Measurements from ENCODE around the gene RCAN3.
A peak's percentile ranks its signal among the peaks of the same experiment; 100 is the strongest.
"Not testable (repeated sequence)": the region's sequence is repeated elsewhere in the genome, so short reads cannot be mapped to it uniquely, and the experiment has no call there.

The RCAN3 gene
- total RNA-seq = 58.5 to 342 (median 136) reads per million in 4 experiments

DNA sequence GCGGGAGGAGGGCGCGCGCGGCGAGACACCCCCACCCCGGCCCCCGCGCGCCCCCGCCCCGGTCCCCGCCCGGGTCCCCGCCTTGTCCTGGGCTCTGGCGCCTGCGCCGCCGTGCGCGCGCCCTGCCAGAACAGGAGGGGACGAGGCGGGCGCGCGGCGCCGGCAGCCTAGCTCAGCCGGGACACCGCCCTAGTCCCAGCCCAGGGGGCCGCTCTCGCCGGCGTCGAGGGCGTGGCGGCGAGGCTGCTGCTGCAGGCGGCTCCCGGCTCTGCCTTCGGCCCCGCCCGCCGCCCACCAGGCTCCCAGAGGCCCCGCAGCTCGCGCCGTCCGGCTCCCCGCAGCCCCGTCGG, at the start of gene RCAN3:
TSS of gene RCAN3 (plus strand) at position 128 of the 350 bp plus-strand sequence. CDS start 11,537 bp downstream, outside the sequence.
- DNase-seq = peak; percentile 71

DNA sequence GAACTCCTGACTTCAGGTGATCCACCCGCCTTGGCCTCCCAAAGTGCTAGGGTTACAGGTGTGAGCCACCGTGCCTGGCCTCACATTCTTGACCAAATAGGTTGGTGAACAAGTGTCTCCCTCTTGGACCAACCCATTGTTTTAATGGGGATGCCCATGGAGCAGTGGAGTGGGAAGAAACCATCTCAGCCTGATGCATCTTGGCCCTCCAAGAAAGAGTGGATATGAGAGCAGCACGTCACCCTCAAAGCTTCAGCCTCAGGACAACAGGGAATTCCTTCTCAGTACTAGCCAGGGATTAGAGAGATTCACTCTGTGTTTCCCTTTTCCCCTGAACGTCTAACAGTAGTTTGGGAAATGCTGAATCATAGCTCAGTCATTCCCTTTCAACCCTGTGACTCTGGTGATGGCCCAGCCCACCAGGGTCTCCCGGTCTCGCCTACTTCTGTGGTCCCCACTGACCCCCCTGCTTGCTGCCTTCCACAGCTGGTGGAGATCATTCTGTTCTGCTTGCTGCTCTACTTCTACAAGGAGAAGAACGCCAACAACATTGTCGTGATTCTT, 49.6 kb upstream of the RCAN3 start:
- no peak for DNase-seq

DNA sequence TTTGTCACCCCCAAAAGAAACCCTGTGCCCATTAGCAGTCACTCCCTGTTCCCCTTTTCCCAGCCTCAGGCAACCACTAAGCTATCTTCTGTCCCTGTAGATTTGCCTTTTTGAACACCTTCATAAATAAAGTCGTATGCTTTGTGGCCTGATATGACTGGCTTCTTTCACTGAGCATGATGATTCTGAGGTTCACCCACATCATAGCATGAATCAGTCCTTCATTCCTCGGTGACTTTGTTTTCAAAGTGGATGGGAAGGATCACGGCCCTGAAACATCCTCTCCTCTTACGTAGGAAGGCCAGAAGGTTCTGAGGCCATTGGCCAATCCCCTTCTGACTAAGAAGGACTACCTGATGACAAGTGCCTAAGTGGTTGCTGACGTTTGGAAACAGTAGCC, 48.0 kb upstream of the RCAN3 start:
- DNase-seq = no peak

DNA sequence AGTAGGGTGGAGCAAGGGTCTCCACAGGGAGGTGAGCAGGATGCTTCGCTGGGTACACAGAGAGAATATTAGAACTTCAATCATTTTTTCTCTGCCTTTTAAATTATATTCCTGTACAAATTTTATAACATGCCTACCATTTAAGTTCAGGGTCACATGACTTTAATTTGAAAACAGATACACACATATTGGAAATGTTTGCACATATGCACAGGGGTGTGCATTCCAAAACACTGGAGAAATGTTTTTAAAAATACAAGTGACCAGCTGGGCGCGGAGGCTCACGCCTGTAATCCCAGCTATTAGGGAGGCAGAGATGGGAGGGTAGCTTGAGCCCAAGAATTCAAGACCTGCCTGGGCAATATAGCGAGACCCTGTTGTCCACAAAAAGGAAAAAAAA, 47.4 kb upstream of the RCAN3 start:
- no peak for DNase-seq

DNA sequence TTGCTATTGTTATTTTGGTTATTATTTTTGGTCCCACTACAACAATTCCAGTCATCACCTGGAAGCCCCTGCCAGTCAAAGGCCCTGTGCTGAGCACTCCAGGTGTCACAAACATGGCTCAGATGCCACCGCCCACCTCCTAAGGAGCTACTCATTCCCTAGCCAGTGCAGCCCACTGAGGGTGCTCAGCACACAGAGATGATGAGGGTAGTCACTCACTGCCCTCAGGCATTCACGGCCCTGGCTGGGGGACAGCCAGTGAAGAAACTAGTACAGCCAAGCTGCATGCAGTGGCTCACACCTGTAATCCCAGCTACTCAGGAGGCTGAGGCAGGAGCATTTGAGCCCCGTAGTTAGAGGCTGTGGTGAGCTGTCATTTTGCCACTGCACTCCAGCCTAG, 44.8 kb upstream of the RCAN3 start:
- DNase-seq = no peak

DNA sequence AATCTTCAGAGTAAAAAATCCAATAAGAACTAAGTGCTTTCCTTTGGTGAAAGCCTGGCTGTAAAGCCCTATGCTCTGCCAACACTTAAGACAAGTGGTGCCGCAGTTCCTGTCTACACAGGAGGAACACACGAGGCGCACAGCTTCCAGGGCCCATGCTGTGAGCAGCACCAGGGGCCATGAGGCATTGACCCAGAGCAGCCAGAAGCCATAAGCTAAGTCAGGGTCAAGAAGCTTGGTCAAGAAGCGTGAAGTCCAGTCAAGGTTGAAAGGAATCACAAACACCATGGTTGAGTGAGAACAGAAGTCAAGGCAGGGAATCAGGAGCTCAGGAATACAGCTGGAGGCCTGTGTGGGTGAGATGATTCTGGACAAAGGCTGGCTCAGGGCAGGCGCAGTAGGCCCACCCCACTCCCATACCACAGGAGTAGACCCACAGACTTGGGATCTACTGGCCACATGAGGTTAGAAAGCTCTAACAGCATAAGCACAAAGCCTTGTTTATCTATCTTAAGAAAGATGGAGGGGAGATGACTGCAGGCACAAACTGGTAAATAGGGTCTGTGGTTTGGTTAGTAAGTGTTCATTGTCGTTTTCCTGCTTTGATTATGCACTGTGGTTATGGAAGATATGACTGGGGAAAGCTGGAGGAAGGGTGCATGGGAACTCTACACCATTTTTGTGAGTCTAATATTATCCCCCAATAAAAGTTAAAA, 42.9 kb upstream of the RCAN3 start:
- no peak for DNase-seq

- DNase-seq = not testable (repeated sequence)
Measured at GRCh38 chr1:24462128-24462527, 40.5 kb upstream of the RCAN3 start.

DNA sequence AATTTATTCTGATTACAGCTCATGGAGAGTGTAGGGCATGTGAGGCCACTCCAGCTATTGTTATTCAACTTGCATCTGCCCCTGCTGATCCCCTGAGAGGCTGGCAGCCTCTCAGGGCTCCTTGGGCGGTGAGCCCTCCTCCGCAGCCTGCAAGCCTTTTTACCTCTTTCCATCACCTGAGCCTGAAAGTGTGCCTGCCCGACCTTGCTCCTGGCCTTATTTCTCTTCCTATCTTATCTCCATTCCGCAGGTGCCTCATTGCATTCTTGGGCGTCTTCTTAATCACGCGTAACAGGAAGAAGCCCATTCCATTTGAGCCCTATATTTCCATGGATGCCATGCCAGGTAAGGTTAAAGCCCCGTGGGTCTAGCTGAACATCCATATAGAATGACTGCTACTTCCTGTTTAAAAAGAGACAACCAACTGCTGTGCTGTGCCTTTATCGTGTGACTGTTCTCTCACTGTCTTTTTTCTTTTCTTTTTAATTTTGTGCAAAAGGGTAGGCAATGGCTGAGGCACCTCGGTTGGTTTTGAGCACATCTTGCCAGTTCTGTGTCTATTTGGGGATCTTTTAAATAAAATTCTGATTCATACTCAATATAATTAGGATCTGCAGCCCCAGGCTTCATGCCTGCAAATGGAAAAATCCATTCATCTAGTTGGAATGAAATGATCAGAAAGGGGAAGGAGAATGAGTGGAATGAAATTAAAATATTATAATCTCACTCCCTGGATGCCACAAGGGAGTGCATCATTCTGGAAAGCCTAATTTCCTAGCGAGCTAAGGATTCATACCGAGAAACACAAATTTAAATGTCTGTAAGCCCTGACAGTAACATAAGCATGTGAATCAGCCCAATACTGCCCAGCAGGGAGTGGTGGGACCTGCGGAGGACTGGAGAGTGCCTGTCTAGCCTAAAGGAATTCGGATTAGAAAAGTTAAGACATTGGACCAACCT, 38.6 kb upstream of the RCAN3 start:
- DNase-seq = no peak

GRCh38 chr1:24465099-24465498, 37.5 kb upstream of the RCAN3 start:
- DNase-seq = no peak

DNA sequence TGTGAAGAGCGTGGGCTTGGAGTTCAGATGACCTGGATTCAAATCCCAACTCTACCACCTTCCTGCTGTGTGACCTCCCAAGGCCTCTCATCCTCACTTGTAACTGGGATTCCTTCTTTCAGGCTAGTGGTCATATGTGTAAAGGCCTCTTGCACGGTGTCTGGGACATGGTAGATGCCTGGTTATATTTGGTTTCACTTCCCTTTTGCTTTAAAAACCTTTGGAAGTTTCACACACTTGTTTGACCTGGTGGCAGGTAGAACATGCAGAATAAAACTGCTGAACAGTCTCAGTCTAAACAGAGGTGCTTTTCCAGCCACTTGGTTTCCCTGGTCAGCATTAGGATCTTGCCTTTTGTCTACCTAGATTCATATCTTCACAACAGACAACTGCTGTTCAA, 37.0 kb upstream of the RCAN3 start:
- DNase-seq = no peak

DNA sequence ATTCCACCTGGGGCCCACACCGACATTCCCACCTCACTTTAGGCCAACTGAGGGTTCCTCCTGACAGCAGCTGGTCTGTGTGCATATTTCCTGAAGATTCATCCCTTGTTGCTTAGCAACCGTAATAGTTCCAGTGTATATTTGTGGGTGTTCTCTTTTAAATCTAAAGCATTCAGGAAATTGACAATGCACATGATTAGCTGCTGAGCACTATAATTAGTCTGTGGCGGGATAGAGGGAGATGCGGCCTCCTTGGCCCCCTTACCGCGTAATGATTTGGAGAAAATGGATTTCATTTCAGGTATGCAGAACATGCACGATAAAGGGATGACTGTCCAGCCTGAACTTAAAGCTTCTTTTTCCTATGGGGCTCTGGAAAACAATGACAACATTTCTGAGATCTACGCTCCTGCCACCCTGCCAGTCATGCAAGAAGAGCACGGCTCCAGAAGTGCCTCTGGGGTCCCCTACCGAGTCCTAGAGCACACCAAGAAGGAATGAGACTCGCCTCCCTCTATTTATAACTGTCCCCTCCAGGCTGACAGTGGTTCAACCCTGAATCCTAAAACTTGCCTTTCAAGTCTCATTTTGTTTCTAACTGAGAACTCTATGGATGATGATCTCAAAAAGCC, 33.8 kb upstream of the RCAN3 start:
- no peak for DNase-seq

DNA sequence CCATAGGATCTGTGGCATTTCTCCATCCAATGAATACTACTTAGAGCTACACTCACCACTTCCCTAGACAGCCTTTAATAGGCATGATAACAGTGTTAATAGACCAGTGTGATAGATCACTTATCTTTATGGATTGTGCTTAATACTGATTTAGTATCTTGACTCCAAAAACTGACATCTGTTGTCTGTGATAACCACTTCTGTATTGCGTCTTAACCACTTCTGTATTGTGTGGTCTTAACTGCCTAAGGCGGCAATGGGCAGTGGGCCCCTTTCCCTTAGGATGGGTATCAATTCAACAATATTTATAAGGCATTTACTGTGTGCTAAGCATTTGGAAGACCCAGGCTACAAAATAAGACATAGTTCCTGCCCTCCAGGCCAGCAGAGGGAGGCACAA, 32.0 kb upstream of the RCAN3 start:
- no peak for DNase-seq

GRCh38 chr1:24472527-24473251, 29.9 kb upstream of the RCAN3 start:
- DNase-seq = no peak

GRCh38 chr1:24474193-24474592, 28.4 kb upstream of the RCAN3 start:
- no peak for DNase-seq

DNA sequence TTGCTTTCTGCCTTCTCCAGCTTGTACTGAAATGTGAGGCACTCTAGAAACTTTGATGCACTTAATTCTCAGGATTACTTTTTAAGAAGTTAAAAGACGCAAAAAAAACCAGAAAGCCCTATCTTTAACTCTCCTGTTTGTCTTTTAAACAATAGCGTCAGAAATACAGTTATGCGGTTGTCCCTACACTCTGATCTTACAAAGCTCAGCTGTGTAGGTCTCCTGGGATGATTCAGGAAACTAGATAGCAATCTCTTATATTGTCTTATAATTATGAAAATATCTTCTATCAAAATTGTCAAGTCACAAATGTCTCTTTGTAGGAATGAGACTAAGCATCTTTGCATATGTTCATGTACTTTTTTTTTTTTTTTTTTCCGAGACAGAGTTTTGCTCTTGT, 26.9 kb upstream of the RCAN3 start:
- DNase-seq = no peak

DNA sequence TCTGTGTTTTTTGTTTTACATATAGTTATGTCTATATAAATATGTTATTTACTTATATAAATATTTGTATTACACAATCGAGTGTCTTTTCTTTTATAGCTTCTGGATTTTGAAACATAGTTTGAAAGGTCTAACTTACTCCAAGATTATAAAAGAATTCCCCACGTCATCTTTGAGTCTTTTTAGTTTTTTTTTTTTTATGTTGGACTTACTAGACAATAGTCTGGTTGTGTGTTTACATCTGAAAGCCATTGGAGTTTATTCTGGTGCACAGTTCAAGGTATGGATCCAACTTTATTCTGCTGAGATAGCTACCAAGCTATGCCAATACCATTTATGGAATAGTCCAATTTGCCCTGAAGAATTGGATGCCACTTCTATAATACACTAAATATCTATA, 26.1 kb upstream of the RCAN3 start:
- no peak for DNase-seq

GRCh38 chr1:24477309-24477708, 25.3 kb upstream of the RCAN3 start:
- DNase-seq = no peak

- DNase-seq = peak; percentile 25
Measured at GRCh38 chr1:24481101-24481500, 21.5 kb upstream of the RCAN3 start.

DNA sequence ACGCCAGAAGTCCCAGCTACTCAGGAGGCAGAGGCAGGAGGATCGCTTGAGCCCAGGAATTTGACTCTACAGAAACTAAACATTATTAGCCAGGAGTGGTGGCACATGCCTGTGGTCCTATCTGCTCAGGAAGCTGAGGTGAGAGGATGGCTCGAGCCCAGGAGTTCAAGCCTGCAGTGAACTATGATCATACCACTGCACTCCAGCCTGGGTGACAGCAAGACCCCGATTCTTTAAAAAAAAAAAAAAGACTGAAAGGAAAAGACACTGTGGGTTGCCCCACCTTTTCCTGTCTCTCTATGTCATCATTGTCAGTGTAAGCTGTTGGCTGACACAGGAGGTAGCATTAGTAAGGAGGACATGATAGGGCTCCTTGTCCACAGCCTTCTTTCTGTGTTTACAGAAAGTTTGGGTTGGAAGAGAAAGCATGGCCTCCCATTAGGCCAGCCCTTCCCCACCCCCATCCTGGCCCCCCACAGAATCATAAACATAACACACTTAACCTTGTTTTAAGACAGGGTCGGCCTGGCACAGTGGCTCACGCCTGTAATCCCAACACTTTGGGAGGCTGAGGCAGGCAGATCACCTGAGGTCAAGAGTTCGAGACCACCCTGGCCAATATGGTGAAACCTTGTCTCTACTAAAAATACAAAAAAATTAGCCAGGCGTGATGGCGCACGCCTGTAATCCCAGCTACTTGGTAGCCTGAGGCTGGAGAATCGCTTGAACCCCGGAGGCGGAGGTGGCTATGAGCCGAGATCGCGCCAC, 20.6 kb upstream of the RCAN3 start:
- DNase-seq = no peak

GRCh38 chr1:24483441-24483840, 19.2 kb upstream of the RCAN3 start:
- DNase-seq = no peak

GRCh38 chr1:24484199-24484598, 18.4 kb upstream of the RCAN3 start:
- no peak for DNase-seq
